ENCODE measurements around the gene UEVLD.

DNA sequence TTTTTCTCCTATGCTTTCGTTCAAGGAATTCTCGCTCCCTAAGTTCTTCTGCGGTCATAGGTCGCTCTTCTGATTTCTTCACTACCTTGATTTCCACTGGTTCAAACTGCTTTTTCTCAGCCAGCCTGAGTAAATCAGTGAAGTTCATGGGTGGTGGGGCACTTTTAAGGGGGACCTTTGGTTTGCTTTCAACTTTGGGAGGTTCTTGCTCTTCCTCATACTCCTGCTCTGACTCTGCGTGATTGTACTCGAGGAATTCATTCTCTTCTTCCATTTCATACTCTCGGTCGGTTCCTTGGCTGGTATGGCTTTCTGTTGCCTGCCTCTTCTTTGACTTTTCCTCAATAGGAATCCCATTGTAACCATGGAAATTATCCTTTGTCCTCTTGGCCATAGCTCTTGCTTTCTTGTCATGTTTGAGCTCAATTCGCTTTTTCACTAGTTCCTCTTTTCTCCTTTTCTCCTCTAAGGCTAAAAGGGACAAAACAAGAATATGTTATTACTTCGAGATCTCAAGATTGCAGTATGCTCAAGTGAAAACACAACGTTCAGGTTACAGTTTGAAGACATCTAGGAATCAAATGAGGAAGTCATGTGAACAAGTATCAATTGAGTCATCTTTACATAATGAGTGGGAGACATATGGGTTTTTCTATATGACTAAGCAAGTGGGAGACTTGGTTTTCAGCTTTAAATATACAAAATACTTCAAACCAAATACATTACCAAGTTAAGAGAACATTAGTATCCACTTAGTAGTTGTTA is 27.3 kb upstream of the UEVLD start:
- TF ChIP-seq, protein P1, sequence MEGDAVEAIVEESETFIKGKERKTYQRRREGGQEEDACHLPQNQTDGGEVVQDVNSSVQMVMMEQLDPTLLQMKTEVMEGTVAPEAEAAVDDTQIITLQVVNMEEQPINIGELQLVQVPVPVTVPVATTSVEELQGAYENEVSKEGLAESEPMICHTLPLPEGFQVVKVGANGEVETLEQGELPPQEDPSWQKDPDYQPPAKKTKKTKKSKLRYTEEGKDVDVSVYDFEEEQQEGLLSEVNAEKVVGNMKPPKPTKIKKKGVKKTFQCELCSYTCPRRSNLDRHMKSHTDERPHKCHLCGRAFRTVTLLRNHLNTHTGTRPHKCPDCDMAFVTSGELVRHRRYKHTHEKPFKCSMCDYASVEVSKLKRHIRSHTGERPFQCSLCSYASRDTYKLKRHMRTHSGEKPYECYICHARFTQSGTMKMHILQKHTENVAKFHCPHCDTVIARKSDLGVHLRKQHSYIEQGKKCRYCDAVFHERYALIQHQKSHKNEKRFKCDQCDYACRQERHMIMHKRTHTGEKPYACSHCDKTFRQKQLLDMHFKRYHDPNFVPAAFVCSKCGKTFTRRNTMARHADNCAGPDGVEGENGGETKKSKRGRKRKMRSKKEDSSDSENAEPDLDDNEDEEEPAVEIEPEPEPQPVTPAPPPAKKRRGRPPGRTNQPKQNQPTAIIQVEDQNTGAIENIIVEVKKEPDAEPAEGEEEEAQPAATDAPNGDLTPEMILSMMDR (IDR thresholded peaks at IDR 0.05), result no peak
- TF ChIP-seq POLR2A (IDR thresholded peaks at IDR 0.05) (no peak), EP300 (IDR thresholded peaks at IDR 0.05) (no peak)

Data from tibial nerve (tissue), 4 donors.